OCI-LY7 (cell line): ENCODE results near the gene INTS11. TPM values are rescaled to one million over a fixed set of nuclear protein-coding genes. Genes with fewer than 3 reads are reported as not detected.

Experiments
- BruUV-seq: library from RNA; stranded (reverse); fragments of 400-500 nt; replicated peaks from 2 replicates; lab custom pipeline; 2021; lab: Mats Ljungman, UMichigan
- CTCF ChIA-PET: fragments of 300-600 bp; sonication (Branson Sonifier 250); formaldehyde crosslinking; loops from one replicate; lab custom pipeline; 2022; ENCODE audit warnings: antibody characterized with exemption; ENCODE audit not compliant: unreplicated experiment; lab: Charles Lee
- POLR2A ChIA-PET: fragments of 300-600 bp; sonication (Branson Sonifier 250); formaldehyde crosslinking; loops from one replicate; lab custom pipeline; 2022; ENCODE audit warnings: antibody characterized with exemption; lab: Charles Lee
- DNase-seq: peaks from one replicate; pipeline ENCODE4 v3.0.0-alpha.2; 2015; ENCODE audit warnings: low spot score
- H2AFZ ChIP-seq: fragments of 200-600 bp; sonication (generic), shearing (Covaris generic); 2 replicates; pipeline ENCODE4 v1.6.1; 2014; ENCODE audit warnings: mild to moderate bottlenecking, antibody characterized with exemption, low read length, moderate library complexity
- H3K27ac ChIP-seq: fragments of 200-600 bp; sonication (generic); 2 replicates; pipeline ENCODE4 v1.5.1; 2014; ENCODE audit warnings: mixed run types, low read depth, mild to moderate bottlenecking, moderate library complexity, low read length, inconsistent platforms; ENCODE audit not compliant: poor library complexity, severe bottlenecking
- H3K36me3 ChIP-seq: fragments of 200-600 bp; sonication (generic); 2 replicates; pipeline ENCODE4 v1.6.1; 2014; ENCODE audit warnings: mild to moderate bottlenecking, antibody characterized with exemption, low read length, moderate library complexity, mixed read lengths; ENCODE audit not compliant: insufficient read depth
- H3K4me1 ChIP-seq: fragments of 200-600 bp; sonication (generic); 2 replicates; pipeline ENCODE4 v1.5.1; 2014; ENCODE audit warnings: mild to moderate bottlenecking, low read length; ENCODE audit not compliant: insufficient read depth, poor library complexity, severe bottlenecking
- H3K4me2 ChIP-seq: fragments of 200-600 bp; sonication (generic); 2 replicates; pipeline ENCODE4 v1.6.1; 2014; ENCODE audit warnings: mild to moderate bottlenecking, low read length
- H3K4me3 ChIP-seq: fragments of 200-600 bp; sonication (generic); 2 replicates; pipeline ENCODE4 v1.5.1; 2014; ENCODE audit warnings: mild to moderate bottlenecking, low read depth, low read length; ENCODE audit not compliant: poor library complexity, severe bottlenecking
- H3K79me2 ChIP-seq: fragments of 200-600 bp; sonication (generic); 2 replicates; pipeline ENCODE4 v1.6.1; 2016; ENCODE audit warnings: low read depth, mild to moderate bottlenecking, low read length, moderate library complexity, mixed read lengths; ENCODE audit not compliant: insufficient read depth
- H3K9me2 ChIP-seq: fragments of 200-600 bp; sonication (generic); 2 replicates; pipeline ENCODE4 v1.6.1; 2016; ENCODE audit warnings: mild to moderate bottlenecking, low read length, mixed read lengths; ENCODE audit not compliant: insufficient read depth
- H3K9me3 ChIP-seq: fragments of 200-600 bp; sonication (generic); 2 replicates; pipeline ENCODE4 v1.6.1; 2014; ENCODE audit warnings: mild to moderate bottlenecking, mixed run types, low read length, mixed read lengths
- H4K20me1 ChIP-seq: fragments of 200-600 bp; sonication (generic); 2 replicates; pipeline ENCODE4 v1.6.1; 2014; ENCODE audit warnings: mild to moderate bottlenecking, antibody characterized with exemption, low read length, moderate library complexity, mixed read lengths; ENCODE audit not compliant: insufficient read depth
- CTCF ChIP-seq: fragments of 200-600 bp; sonication (generic); conservative IDR thresholded peaks from 2 replicates; pipeline ENCODE4 v1.5.1; 2014; ENCODE audit warnings: mild to moderate bottlenecking, antibody characterized with exemption, low read length, moderate library complexity, mixed read lengths
- EZH2phosphoT487 ChIP-seq: fragments of 200-600 bp; sonication (generic); IDR thresholded peaks from 2 replicates; pipeline ENCODE4 v1.6.1; 2018; ENCODE audit warnings: low read depth, borderline replicate concordance, mild to moderate bottlenecking, mixed run types, antibody characterized with exemption, low read length, moderate library complexity, mixed read lengths
- intact Hi-C: fragments of 100-400 bp; cut with micrococcal nuclease; formaldehyde crosslinking; loops from one replicate; pipeline ENCODE4 v1.10.0; 2022; ENCODE audit not compliant: unreplicated experiment
- total RNA-seq, 2 experiments: library from RNA; depleted of rRNA in 1 of 2; stranded (reverse); fragments of >200 nt in 1 of 2; shearing (Covaris generic) in 1 of 2; gene quantifications; 2 replicates each; pipeline ENCODE4 v1.2.3, GENCODE V29; 2014 to 2022

The INTS11 gene
- total RNA-seq, 2 experiments from 2014 or later, result 142 to 146 TPM

DNA sequence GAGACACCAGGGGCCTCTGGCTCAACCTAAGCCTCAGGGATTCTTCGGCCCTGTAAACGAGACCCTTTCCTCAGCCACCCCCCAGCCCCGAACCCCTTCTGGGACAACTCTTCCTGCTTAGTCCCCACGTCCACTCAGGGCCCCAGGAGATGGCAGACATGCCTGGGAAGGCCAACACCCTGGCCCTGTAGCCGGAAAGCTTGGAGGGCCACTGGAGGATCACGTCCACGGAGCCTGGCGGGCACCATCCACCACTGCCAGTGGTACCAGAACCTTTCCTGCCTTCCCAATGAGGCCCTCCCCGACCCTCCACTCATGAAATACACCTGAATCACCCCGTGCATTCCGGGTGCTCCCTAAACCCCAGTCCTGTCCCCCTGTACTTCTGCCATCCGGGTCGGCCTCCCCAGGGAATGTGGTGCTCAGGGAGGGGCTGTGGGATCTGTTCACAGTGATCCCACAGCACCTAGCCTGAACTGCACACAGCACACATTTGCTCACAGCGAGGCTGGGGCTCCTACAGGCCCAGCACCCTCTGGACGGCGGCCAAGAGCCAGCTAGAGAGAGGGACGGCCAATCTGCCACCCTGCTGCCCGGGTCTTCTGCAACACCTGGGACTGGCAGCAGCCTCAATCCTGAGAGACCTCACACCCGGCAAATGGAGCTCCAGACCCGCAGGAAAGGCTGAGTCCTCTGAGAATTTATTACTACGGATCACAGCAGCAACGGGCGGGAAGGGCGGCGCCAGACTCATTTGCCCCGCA lies 48.8 kb upstream of the INTS11 start:
- Histone ChIP-seq H4K20me1 (no peaks in the 10 kb centered on the region), H3K4me1 (peaks cover 38% of the 10 kb centered on the region), H2AFZ (no peak overlapping the region), H3K27ac (no peak overlapping the region), H3K4me3 (peak overlapping the region; percentile 99), H3K4me2 (peak overlapping the region; percentile 94), H3K9me2 (no peaks in the 10 kb centered on the region), H3K36me3 (peaks cover 49% of the 10 kb centered on the region), H3K9me3 (no peaks in the 10 kb centered on the region), H3K79me2 (peaks cover 20% of the 10 kb centered on the region)
- DNase-seq, result no peak
- BruUV-seq, result no TSS peak
- TF ChIP-seq CTCF (no peak), EZH2phosphoT487 (no peak)
- intact Hi-C loops, result loop anchor here (2.0 kb wide), 1 partner anchor 90 kb away; no protein-coding TSS in a partner anchor
- ChIA-PET CTCF (no interaction called here), POLR2A (no interaction called here)

DNA sequence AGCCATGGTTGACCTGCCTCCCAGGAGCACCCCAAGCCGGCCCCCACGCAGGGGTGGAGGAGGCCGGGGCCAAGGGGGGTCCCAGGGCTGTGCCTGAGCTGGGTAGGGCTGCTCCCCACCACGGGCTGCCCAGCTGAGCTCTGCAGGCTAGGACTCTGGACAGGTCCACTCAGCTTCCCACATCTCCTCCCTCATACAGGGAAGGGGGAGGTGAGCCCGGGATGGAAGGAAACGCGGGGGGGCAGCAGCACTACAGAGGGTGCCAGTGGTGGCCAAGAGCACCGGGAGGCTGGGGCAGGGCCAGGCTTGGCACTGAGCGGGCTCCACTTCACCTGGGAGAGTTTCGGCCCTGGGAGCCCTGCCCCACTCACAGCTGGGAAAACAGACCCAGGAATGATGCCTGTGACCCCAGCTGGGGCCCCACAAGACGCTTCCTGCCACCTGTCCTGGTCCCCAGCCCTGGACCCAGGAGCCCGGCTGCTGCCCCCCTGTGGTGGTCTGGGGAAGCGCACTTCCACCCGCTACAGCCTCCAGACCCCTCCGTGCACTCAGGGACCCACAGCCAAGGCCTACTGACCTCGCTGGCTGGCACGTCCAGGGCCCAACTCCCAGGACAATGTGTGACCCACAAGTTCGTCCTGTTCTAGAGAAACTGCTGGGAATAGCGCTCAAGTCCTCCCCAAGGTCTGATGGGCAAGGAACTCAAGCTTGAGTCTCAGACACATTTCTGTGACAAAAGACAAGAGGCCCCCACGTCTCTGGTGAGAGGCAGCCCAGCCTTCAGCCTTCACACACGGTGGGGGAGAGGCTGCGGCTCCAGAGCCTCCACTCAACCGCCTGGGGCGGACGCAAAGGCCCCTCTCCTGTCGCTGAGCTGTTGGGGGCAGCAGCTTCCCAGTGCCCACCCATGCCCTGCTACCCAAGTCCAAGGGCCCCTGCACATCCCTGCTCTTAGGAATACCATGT lies 47.6 kb upstream of the INTS11 start:
- ChIA-PET CTCF (no interaction called here), POLR2A (interaction anchor here (0.6 kb wide), 2 partner anchors 26 to 27 kb away, joined by 3 read pairs; partner anchors contain the start of gene CCNL2)
- peak overlapping the region; percentile 66 for H3K4me2 ChIP-seq
- H3K79me2 ChIP-seq, result peaks cover 20% of the 10 kb centered on the region
- H3K4me1 ChIP-seq, result peaks cover 38% of the 10 kb centered on the region
- no TSS peak for BruUV-seq
- TF ChIP-seq CTCF (peak; percentile 93), EZH2phosphoT487 (no peak)
- intact Hi-C loops, result loop anchor here (1.0 to 2.0 kb wide), 2 partner anchors 23 to 91 kb away; partner anchors contain the start of gene DVL1
- H3K9me2 ChIP-seq, result no peaks in the 10 kb centered on the region
- no peak overlapping the region for H2AFZ ChIP-seq
- peaks cover 49% of the 10 kb centered on the region for H3K36me3 ChIP-seq
- peaks cover 3% of the 10 kb centered on the region; the same call in 1 of the 2 replicates for H3K9me3 ChIP-seq
- peak; percentile 77 for DNase-seq
- H4K20me1 ChIP-seq, result no peaks in the 10 kb centered on the region
- H3K27ac ChIP-seq, result peak overlapping the region; percentile 26
- H3K4me3 ChIP-seq, result peak overlapping the region; percentile 43
